ENCODE results near the gene CLEC10A.

- TF ChIP-seq CTCF (IDR thresholded peaks at IDR 0.05) (no peak), POLR2A (IDR thresholded peaks at IDR 0.05) (no peak)
Observed at GRCh38 chr17:7110617-7111306, 30.7 kb upstream of the CLEC10A start.
